Endodermal cell (in vitro differentiated cells): ENCODE data around the gene EZR. TPM values are rescaled to one million over a fixed set of nuclear protein-coding genes. Genes with fewer than 3 reads are reported as not detected.

Experiments
- DNase-seq: peaks from one replicate; pipeline ENCODE4 v3.0.0-alpha.2; 2017
- H3K27ac ChIP-seq: 2 replicates; pipeline ENCODE4 v1.5.1; 2013; ENCODE audit warnings: mild to moderate bottlenecking, low read depth, low read length, moderate library complexity
- H3K27me3 ChIP-seq: 2 replicates; pipeline ENCODE4 v1.6.1; 2013; ENCODE audit warnings: mild to moderate bottlenecking, low read length, moderate library complexity; ENCODE audit not compliant: insufficient read depth, control insufficient read depth, poor library complexity, severe bottlenecking
- H3K36me3 ChIP-seq: 2 replicates; pipeline ENCODE4 v1.7.0; 2013; ENCODE audit warnings: mild to moderate bottlenecking, low read length, moderate library complexity; ENCODE audit not compliant: control insufficient read depth, insufficient read depth
- H3K4me1 ChIP-seq: one replicate; pipeline ENCODE4 v1.7.0; 2013; ENCODE audit warnings: low read length; ENCODE audit not compliant: control insufficient read depth, insufficient read depth
- H3K4me3 ChIP-seq: 2 replicates; pipeline ENCODE4 v1.5.1; 2013; ENCODE audit warnings: mild to moderate bottlenecking, low read length, moderate library complexity
- H3K9ac ChIP-seq: 2 replicates; pipeline ENCODE4 v1.6.1; 2013; ENCODE audit warnings: mild to moderate bottlenecking, low read length, moderate library complexity; ENCODE audit not compliant: poor library complexity, severe bottlenecking; ENCODE audit errors: extremely low read depth
- H3K9me3 ChIP-seq: 2 replicates; pipeline ENCODE4 v1.6.1; 2013; ENCODE audit warnings: mild to moderate bottlenecking, low read length, moderate library complexity; ENCODE audit not compliant: control insufficient read depth
- H3K27ac Mint-ChIP-seq: 2 replicates; pipeline ENCODE4 v1.8.0; 2020; ENCODE audit warnings: mixed read lengths
- H3K27me3 Mint-ChIP-seq: 2 replicates; pipeline ENCODE4 v1.8.0; 2021; ENCODE audit warnings: mild to moderate bottlenecking, mixed read lengths; ENCODE audit not compliant: insufficient read depth
- H3K36me3 Mint-ChIP-seq: 2 replicates; pipeline ENCODE4 v1.8.0; 2020; ENCODE audit warnings: low read depth, mixed read lengths
- H3K4me1 Mint-ChIP-seq: 2 replicates; pipeline ENCODE4 v1.8.0; 2020; ENCODE audit warnings: mixed read lengths
- H3K4me3 Mint-ChIP-seq: 2 replicates; pipeline ENCODE4 v1.8.0; 2020; ENCODE audit warnings: mild to moderate bottlenecking, moderate library complexity, mixed read lengths
- H3K9me3 Mint-ChIP-seq: 2 replicates; pipeline ENCODE4 v1.8.0; 2020; ENCODE audit warnings: mild to moderate bottlenecking, mixed read lengths
- CTCF ChIP-seq: fragments of 200-600 bp; sonication (generic); conservative IDR thresholded peaks from 2 replicates; pipeline ENCODE4 v1.5.0; 2021; ENCODE audit warnings: antibody characterized with exemption, mild to moderate bottlenecking
- WGBS, 2 experiments: methylation state at CpG; one replicate each; pipeline versions ENCODE4 v1.1.5 to v1.1.7; 2013; ENCODE audit warnings: missing lambda C conversion rate in 2 of 2, mixed read lengths in 1 of 2; ENCODE audit not compliant: insufficient coverage in 1 of 2, insufficient read length in 1 of 2; 5-methylcytosine and 5-hydroxymethylcytosine counted together
- total RNA-seq, 2 donors: library from RNA; stranded (reverse); fragmentation: NEBNext Ultra II Directional in 1 of 2; extraction: Animal tissue kit (Norgen Biotek cat#: 25700) in 1 of 2; gene quantifications; 2 replicates in 1 of 2; 3 replicates in 1 of 2; pipeline ENCODE4 v1.2.1, GENCODE V29; 2021

EZR gene
- total RNA-seq, 2 donors from 2014 or later = 145 to 209 TPM

- peaks cover 53% of the 10 kb centered on the region for H3K4me1 Mint-ChIP-seq
- H3K27ac Mint-ChIP-seq = peak overlapping the region; percentile 88
- H3K9ac ChIP-seq = peak overlapping the region; percentile 91
- H3K36me3 ChIP-seq = peaks cover 48% of the 10 kb centered on the region
- no peak overlapping the region for H3K27ac ChIP-seq
- peaks cover 63% of the 10 kb centered on the region for H3K36me3 Mint-ChIP-seq
- WGBS, 2 experiments = 47% methylated on average over 4 of the region's 5 CpGs; no CpG with 5 or more reads in 1 of the 2 experiments
- no peaks in the 10 kb centered on the region for H3K9me3 ChIP-seq
- no peaks in the 10 kb centered on the region for H3K27me3 ChIP-seq
- H3K9me3 Mint-ChIP-seq = peaks cover 6% of the 10 kb centered on the region
- DNase-seq = peak; percentile 48
- H3K4me3 ChIP-seq = peak overlapping the region; percentile 98
- no peak for TF ChIP-seq CTCF
- H3K4me3 Mint-ChIP-seq = peak overlapping the region; percentile 90
- H3K4me1 ChIP-seq = peaks cover 8% of the 10 kb centered on the region
- peaks cover 3% of the 10 kb centered on the region for H3K27me3 Mint-ChIP-seq
These were observed 2.8 kb downstream of the EZR start for GRCh38 chr6:158816329-158816728.

GRCh38 chr6:158815907-158816306, 3.3 kb downstream of the EZR start:
- H3K4me3 Mint-ChIP-seq = peak overlapping the region; percentile 90
- no peak for TF ChIP-seq CTCF
- peak; percentile 1 for DNase-seq
- Histone ChIP-seq H3K27me3 (no peaks in the 10 kb centered on the region), H3K4me3 (peak overlapping the region; percentile 98), H3K36me3 (peaks cover 51% of the 10 kb centered on the region), H3K9ac (peak overlapping the region; percentile 8), H3K27ac (no peak overlapping the region), H3K9me3 (no peaks in the 10 kb centered on the region), H3K4me1 (peaks cover 8% of the 10 kb centered on the region)
- peaks cover 3% of the 10 kb centered on the region for H3K27me3 Mint-ChIP-seq
- WGBS, 2 experiments = 79 to 100% methylated on average over 2 of the region's 2 CpGs
- peaks cover 56% of the 10 kb centered on the region for H3K4me1 Mint-ChIP-seq
- peaks cover 6% of the 10 kb centered on the region for H3K9me3 Mint-ChIP-seq
- peak overlapping the region; percentile 88 for H3K27ac Mint-ChIP-seq
- peaks cover 63% of the 10 kb centered on the region for H3K36me3 Mint-ChIP-seq

- Histone ChIP-seq H3K27ac (no peak overlapping the region), H3K36me3 (peaks cover 57% of the 10 kb centered on the region), H3K9ac (peak overlapping the region; percentile 8), H3K4me3 (peak overlapping the region; percentile 98), H3K4me1 (peaks cover 9% of the 10 kb centered on the region), H3K9me3 (no peaks in the 10 kb centered on the region), H3K27me3 (no peaks in the 10 kb centered on the region)
- H3K4me1 Mint-ChIP-seq = peaks cover 62% of the 10 kb centered on the region
- DNase-seq = peak; percentile 43
- peaks cover 6% of the 10 kb centered on the region for H3K9me3 Mint-ChIP-seq
- H3K27me3 Mint-ChIP-seq = peaks cover 3% of the 10 kb centered on the region
- H3K27ac Mint-ChIP-seq = peak overlapping the region; percentile 88
- 73 to 86% methylated on average over 1 to 2 of the region's 2 CpGs for WGBS, 2 experiments
- peak overlapping the region; percentile 90 for H3K4me3 Mint-ChIP-seq
- TF ChIP-seq CTCF = no peak
- peaks cover 68% of the 10 kb centered on the region for H3K36me3 Mint-ChIP-seq
These were observed 3.8 kb downstream of the EZR start for GRCh38 chr6:158815379-158815724.
